COLO829 (cell line): ENCODE measurements around the gene GTF2H3.
A peak's percentile ranks its signal among the peaks of the same experiment; 100 is the strongest.

ENCODE experiments used
- DNase-seq: peaks from one replicate; pipeline ENCODE4 v3.0.0; 2012; ENCODE audit warnings: low spot score

Gene GTF2H3

GRCh38 chr12:123645878-123646277 lies 12.2 kb downstream of the GTF2H3 start:
- no peak for DNase-seq

GRCh38 chr12:123648401-123648800 lies 14.8 kb downstream of the GTF2H3 start:
- DNase-seq = no peak

- no peak for DNase-seq
Measured at GRCh38 chr12:123654129-123654701, 20.6 kb downstream of the GTF2H3 start.

- no peak for DNase-seq
Measured at GRCh38 chr12:123655420-123655819, 21.8 kb downstream of the GTF2H3 start.

- DNase-seq = no peak
Measured at GRCh38 chr12:123656392-123656791, 22.8 kb downstream of the GTF2H3 start.

GRCh38 chr12:123657211-123657610 lies 23.6 kb downstream of the GTF2H3 start:
- DNase-seq = no peak

- peak; percentile 93 for DNase-seq
Measured at GRCh38 chr12:123659996-123660727, 26.5 kb downstream of the GTF2H3 start.

GRCh38 chr12:123667771-123668170 lies 34.1 kb downstream of the GTF2H3 start:
- DNase-seq = no peak

GRCh38 chr12:123670882-123671728 lies 37.5 kb downstream of the GTF2H3 start, which contains the start of gene TCTN2:
Gene TCTN2 (plus strand): TSS chr12:123671113. CDS start chr12:123671241, 128 bp downstream.
- DNase-seq = peak; percentile 98

GRCh38 chr12:123671876-123672275 lies 38.2 kb downstream of the GTF2H3 start:
- no peak for DNase-seq

- no peak for DNase-seq
Measured at GRCh38 chr12:123675436-123675835, 41.8 kb downstream of the GTF2H3 start.

GRCh38 chr12:123676616-123677320 lies 43.1 kb downstream of the GTF2H3 start:
- DNase-seq = no peak

- DNase-seq = no peak
Measured at GRCh38 chr12:123678981-123679380, 45.4 kb downstream of the GTF2H3 start.

- DNase-seq = no peak
Measured at GRCh38 chr12:123681605-123682004, 48.0 kb downstream of the GTF2H3 start.

GRCh38 chr12:123683964-123684363 lies 50.3 kb downstream of the GTF2H3 start:
- DNase-seq = no peak

GRCh38 chr12:123686636-123687190 lies 53.1 kb downstream of the GTF2H3 start:
- DNase-seq = no peak

- no peak for DNase-seq
Measured at GRCh38 chr12:123690191-123690840, 56.7 kb downstream of the GTF2H3 start.

GRCh38 chr12:123696207-123696606 lies 62.6 kb downstream of the GTF2H3 start:
- no peak for DNase-seq

- DNase-seq = no peak
Measured at GRCh38 chr12:123696646-123697045, 63.0 kb downstream of the GTF2H3 start.

GRCh38 chr12:123705935-123706334 lies 72.3 kb downstream of the GTF2H3 start:
- no peak for DNase-seq

- no peak for DNase-seq
Measured at GRCh38 chr12:123707466-123707865, 73.8 kb downstream of the GTF2H3 start.
